Fibroblast of upper back skin (primary cell): ENCODE measurements around the gene SLCO2A1.

Experiments
- DNase-seq: peaks from one replicate; pipeline ENCODE4 v3.0.0-alpha.2; 2013

Gene SLCO2A1

GRCh38 chr3:133945381-133946095, 84.2 kb downstream of the SLCO2A1 start:
- no peak for DNase-seq

- DNase-seq = peak; percentile 94
Measured at GRCh38 chr3:133944641-133945380, 84.9 kb downstream of the SLCO2A1 start.

GRCh38 chr3:133944181-133944580, 85.5 kb downstream of the SLCO2A1 start:
- no peak for DNase-seq

GRCh38 chr3:133943639-133944141, 86.0 kb downstream of the SLCO2A1 start:
- DNase-seq = peak; percentile 95

- DNase-seq = no peak
Measured at GRCh38 chr3:133943031-133943535, 86.6 kb downstream of the SLCO2A1 start.

- peak; percentile 33 for DNase-seq
Measured at GRCh38 chr3:133941415-133941821, 88.3 kb downstream of the SLCO2A1 start.

GRCh38 chr3:133940536-133940935, 89.2 kb downstream of the SLCO2A1 start:
- no peak for DNase-seq

- DNase-seq = no peak
Measured at GRCh38 chr3:133939463-133939835, 90.3 kb downstream of the SLCO2A1 start.

- peak; percentile 32 for DNase-seq
Measured at GRCh38 chr3:133938770-133939462, 90.8 kb downstream of the SLCO2A1 start.

GRCh38 chr3:133937756-133938601, 91.7 kb downstream of the SLCO2A1 start:
- DNase-seq = peak; percentile 95

GRCh38 chr3:133937061-133937686, 92.6 kb downstream of the SLCO2A1 start:
- DNase-seq = no peak

- no peak for DNase-seq
Measured at GRCh38 chr3:133935843-133936769, 93.6 kb downstream of the SLCO2A1 start.

- DNase-seq = no peak
Measured at GRCh38 chr3:133934996-133935842, 94.5 kb downstream of the SLCO2A1 start.

GRCh38 chr3:133934073-133934970, 95.4 kb downstream of the SLCO2A1 start:
- DNase-seq = no peak

- no peak for DNase-seq
Measured at GRCh38 chr3:133933097-133934024, 96.4 kb downstream of the SLCO2A1 start.

- DNase-seq = no peak
Measured at GRCh38 chr3:133932009-133932408, 97.7 kb downstream of the SLCO2A1 start.

GRCh38 chr3:133931084-133931483, 98.6 kb downstream of the SLCO2A1 start:
- no peak for DNase-seq
